C4-2B (cell line): ENCODE measurements around the gene COA8.

Source experiments
- H3K27ac ChIP-seq: fragments of 450-650 bp; 2 replicates; pipeline ENCODE4 v1.5.1; 2017
- CTCF ChIP-seq: fragments of 450-650 bp; conservative IDR thresholded peaks from 2 replicates; pipeline ENCODE4 v1.5.1; 2017; ENCODE audit warnings: mild to moderate bottlenecking
- ZFX ChIP-seq: fragments of 450-650 bp; IDR thresholded peaks from 2 replicates; pipeline ENCODE4 v1.6.1; 2017

Gene COA8

GRCh38 chr14:103623883-103624482 lies 61.2 kb downstream of the COA8 start:
- TF ChIP-seq ZFX (no peak), CTCF (no peak)
- no peak overlapping the region for H3K27ac ChIP-seq

GRCh38 chr14:103624860-103625259 lies 62.1 kb downstream of the COA8 start:
- TF ChIP-seq ZFX (no peak), CTCF (no peak)
- no peak overlapping the region for H3K27ac ChIP-seq

- TF ChIP-seq CTCF (no peak), ZFX (no peak)
- no peak overlapping the region for H3K27ac ChIP-seq
Observed at GRCh38 chr14:103625356-103626095, 62.8 kb downstream of the COA8 start.

GRCh38 chr14:103626146-103626850 lies 63.5 kb downstream of the COA8 start:
- no peak for TF ChIP-seq CTCF
- no peak for TF ChIP-seq ZFX
- peak overlapping the region; percentile 18 for H3K27ac ChIP-seq

- no peak for TF ChIP-seq ZFX
- no peak for TF ChIP-seq CTCF
- peak overlapping the region; percentile 19 for H3K27ac ChIP-seq
Observed at GRCh38 chr14:103627073-103628025, 64.6 kb downstream of the COA8 start.

- H3K27ac ChIP-seq = peak overlapping the region; percentile 79
- TF ChIP-seq ZFX (no peak), CTCF (no peak)
Observed at GRCh38 chr14:103628221-103628683, 65.5 kb downstream of the COA8 start.
